Measurements from ENCODE around the gene PALM. TPM values are rescaled to one million over a fixed set of nuclear protein-coding genes. Genes with fewer than 3 reads are reported as not detected.
"Not testable (repeated sequence)": the region's sequence is repeated elsewhere in the genome, so short reads cannot be mapped to it uniquely, and the experiment has no call there.

PALM gene
- total RNA-seq, 1 donor from 2014 or later: not detected

DNA sequence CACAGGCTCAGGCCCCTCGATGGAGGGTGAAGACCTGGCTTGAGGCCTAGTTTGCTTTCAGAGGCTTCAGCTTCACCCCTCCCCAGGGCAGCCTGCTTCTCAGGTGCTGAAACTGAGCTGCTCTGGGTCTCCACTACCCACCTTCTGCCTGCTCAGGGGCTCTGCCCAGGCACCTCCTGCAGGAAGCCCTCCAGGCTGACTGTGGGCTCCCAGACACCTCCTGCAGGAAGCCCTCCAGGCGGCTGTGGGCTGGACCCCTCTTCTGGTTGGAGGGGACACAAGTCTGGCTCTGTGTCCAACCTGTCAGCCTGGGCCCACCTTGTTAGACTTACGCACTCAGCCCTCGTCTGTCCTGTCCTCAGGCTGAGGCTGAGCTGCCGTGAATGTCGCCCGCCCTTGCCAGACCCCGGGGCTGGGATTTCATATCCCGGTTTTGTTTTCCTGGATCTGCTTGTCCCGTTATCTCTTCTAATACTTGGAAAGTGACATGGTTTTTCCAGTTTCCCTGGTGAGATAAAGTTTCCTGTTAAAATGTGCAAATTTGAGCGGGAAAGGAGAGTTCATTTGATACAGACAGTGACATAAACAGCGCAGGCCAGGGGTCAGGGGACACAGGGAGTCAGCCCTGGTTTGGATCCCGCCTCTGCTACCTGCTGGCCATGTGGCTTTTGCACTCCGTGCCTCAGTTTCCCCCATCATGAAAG lies 21.4 kb downstream of the PALM start:
- intact Hi-C loops (cut with micrococcal nuclease): no loop called here

GRCh38 chr19:731000-731399 lies 22.3 kb downstream of the PALM start:
- intact Hi-C loops (cut with micrococcal nuclease): no loop called here

DNA sequence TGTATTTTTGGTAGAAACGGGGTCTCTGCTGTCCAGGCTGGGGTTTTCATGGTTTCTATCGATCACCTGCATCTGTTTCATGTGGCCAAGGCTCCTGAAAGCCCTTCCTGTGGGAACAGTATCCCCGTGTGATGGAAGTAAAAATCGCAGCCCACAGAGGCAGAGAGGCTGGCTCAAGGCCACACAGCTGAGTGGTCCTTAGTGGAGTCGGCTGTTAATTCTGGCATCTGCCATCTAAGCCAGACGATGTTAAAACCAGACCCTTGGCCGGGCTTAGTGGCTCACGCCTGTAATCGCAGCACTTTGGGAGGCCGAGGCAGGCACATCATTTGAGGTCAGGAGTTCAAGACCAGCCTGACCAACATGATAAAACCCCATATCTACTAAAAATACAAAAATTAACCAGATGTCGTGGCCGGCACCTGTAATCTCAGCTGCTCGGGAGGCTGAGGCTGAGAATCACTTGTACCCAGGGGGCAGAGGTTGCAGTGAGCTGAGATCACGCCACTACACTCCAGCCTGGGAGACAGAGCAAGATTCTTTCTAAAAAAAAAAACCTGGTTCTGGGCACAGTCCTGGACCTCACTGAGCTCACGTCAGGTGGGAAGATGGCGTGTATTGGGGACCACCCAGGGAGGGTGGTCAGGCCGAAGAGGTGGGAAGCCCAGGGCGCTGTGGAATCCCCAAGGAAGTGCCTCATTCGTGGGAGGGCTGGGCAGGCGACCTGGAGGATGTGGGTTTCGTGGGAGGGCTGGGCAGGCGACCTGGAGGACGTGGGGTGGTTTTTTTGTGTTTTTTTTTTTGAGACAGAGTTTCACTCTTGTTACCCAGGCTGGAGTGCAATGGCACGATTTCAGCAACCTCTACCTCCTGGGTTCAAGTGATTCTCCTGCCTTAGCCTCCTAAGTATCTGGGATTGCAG lies 23.7 kb downstream of the PALM start:
- intact Hi-C loops (cut with micrococcal nuclease): no loop called here

- intact Hi-C loops (cut with micrococcal nuclease): loop anchor here (1.0 kb wide), 4 partner anchors 31 to 150 kb away; no protein-coding TSS in a partner anchor
These were observed 26.0 kb downstream of the PALM start for GRCh38 chr19:734716-735115.

DNA sequence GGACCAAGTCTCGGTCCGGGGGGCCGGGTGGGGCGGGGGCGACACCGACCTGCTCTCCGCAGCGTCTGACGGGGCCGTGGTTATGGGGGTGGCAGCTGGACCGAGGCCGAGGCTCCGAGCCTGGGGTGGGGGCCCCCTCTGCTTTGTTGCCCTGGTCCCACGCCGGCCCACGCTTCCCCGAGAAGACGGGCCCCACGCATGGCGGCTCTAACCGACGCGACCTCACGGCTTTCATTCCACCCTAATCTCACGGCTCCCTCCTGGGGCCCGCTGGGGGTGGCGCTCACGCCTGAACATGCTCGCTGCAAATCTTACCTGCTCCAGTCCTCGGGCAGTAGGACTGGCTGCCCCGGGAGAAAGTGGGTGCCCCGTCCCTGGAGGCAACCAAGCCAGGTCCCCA lies 27.4 kb downstream of the PALM start:
- intact Hi-C loops (cut with micrococcal nuclease): no loop called here

DNA sequence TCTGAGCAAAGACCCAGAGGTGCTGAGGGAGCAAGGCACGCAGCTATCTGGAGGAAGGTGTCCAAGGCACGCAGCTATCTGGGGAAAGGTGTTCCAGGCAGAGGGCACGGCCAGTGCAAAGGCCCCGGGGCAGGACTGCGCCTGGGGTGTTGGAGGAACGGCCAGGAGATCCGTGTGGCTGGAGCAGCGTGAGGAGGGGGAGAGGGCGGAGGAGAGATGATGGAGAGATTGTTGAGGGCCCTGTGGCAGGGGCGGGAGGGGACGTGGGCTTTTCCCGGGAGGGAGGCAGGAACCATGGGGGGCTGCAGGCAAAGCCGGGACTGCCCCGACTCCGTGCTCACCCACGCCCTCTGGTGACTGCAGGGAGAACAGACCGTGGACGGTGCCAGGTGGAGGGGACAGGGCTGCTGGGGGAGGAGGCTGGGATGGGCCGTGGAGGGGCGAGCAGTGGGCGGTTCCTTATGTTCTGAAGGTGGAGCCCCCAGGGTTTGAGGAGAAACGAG lies 28.9 kb downstream of the PALM start:
- intact Hi-C loops (cut with micrococcal nuclease): no loop called here

DNA sequence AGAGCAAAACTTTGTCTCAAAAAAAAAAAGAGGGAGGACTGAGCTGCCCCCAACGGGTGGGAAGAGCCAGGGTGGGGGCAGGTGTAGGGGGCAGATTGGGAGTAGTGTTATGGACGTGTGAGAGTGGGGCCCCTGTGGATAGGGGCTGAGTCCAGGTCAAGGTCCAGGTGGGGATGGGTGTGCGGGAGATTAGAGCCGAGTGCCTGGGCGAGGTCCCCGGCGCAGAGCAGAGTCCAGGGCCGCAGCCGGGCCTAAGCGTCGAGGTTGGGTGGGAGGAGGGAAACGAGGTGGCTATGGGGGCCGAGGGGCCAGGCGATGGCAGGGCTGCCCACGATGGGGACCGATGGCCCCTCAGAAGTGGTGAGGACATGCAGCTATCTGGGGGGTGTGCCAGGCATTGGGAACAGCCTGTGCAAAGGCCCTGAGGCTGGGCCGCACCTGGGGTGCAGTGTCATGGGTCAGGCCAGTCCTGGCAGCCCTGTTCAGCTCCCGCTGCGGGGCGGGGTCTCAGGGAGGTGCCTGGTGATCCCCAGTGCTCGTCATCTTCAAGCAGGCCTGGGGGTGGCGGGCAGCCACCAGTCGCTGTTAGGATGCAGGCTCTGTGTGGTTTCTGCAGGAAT lies 29.9 kb downstream of the PALM start:
- intact Hi-C loops (cut with micrococcal nuclease): no loop called here

DNA sequence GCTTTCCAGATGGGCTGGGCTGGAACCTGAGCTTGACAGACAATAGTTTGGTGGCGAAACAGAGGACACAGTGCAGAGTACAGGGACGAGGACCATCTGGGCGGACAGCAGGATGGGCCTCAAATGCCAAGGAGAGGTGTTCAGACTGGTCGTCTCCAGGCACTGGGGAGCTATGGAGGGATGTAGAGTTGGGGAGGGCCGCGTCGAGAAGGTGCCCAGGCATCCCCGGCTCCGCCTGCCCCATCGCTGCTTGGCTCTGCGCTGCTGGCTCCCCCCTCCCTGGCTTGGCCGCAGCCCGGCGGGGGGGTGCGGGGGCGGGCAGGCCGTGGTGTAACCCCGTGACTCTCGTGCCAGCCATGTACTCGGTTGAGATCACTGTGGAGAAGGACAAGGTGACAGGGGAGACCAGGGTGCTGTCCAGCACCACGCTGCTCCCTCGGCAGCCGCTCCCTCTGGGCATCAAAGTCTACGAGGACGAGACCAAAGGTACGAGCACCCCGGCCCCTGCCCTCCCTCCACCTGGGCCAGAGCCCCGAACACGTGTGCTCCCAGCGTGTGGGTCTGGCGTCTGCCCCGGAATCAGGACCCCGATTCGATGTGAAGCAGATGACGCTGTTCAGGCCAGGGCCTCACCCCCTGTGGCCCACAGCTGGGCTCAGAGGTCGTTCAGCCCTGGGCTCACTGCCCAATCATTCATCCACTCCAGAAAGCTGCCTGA lies 31.4 kb downstream of the PALM start:
- intact Hi-C loops (cut with micrococcal nuclease): no loop called here

- intact Hi-C loops (cut with micrococcal nuclease): not testable (repeated sequence)
These were observed 32.2 kb downstream of the PALM start for GRCh38 chr19:740816-741505.

DNA sequence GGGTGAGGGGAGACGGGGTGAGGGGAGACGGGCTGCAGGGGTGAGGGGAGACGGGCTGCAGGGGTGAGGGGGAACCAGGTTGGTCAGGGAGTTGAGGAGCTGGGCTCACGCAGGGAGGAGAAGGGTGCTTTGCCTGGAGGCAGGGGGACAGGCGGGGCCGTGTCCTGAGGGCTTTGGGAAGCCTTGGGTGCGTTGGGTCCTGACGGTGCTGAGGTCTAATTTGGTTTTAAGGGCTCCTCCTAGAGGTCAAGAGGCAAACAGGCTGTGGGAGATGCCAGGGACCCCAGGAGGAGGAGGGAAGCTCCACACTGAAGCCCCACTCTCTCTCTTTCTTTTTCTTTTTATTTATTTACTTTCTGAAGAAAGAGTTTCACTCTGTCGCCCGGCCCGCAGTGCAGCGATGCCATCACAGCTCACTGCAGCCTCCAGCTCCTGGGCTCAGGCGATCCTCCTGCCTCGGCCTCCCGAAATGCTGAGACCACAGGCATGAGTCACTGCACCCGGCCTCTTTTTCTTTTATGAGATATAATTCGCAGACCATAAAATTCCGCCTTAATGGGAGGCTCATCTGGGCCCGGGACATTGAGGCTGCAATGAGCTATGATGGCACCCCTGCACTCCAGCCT lies 32.9 kb downstream of the PALM start:
- intact Hi-C loops (cut with micrococcal nuclease): no loop called here

DNA sequence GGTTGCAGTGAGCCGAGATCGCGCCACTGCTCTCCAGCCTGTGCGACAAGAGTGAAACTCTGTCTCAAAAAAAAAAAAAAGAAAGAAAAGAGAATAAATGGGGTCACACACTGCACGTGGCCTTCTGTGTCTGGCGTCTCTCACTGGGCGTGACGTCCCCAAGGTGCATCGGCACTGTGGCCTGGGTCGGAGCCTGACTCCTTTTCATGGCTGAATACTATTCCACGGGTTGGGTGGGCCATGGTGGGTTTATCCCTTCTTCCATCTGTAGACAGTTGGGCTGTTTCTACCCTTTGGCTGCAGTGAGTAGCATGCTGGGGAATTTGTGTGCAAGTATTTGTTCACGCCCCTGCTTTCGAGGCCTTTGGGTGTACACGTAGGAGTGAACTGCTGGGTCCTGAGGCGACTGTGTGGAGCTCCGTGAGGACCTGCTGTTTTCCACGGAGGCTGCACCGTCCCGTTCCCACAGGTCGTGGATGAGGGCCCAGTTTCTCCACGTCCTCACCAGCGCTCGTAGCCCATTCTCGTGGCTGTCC lies 33.9 kb downstream of the PALM start:
- intact Hi-C loops (cut with micrococcal nuclease): no loop called here

- intact Hi-C loops (cut with micrococcal nuclease): no loop called here
These were observed 34.5 kb downstream of the PALM start for GRCh38 chr19:743168-743687.

DNA sequence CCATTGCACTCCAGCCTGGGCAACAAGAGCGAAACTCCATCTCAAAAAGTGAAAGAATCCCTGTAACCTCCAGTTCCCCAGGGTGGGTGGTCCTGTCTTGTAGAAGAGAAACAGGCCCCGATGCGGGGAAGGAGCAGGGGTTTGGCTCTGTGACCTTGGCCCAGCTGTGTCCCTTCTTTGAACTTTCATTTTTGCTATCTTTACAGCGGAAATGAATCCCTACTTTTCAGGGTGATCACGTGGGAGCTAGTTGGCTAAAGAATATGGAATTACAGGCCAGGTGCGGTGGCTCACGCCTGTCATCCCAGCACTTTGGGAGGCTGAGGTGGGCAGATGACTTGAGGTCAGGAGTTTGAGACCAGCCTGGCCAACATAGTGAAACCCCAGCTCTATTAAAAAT lies 36.4 kb downstream of the PALM start:
- intact Hi-C loops (cut with micrococcal nuclease): not testable (repeated sequence)

DNA sequence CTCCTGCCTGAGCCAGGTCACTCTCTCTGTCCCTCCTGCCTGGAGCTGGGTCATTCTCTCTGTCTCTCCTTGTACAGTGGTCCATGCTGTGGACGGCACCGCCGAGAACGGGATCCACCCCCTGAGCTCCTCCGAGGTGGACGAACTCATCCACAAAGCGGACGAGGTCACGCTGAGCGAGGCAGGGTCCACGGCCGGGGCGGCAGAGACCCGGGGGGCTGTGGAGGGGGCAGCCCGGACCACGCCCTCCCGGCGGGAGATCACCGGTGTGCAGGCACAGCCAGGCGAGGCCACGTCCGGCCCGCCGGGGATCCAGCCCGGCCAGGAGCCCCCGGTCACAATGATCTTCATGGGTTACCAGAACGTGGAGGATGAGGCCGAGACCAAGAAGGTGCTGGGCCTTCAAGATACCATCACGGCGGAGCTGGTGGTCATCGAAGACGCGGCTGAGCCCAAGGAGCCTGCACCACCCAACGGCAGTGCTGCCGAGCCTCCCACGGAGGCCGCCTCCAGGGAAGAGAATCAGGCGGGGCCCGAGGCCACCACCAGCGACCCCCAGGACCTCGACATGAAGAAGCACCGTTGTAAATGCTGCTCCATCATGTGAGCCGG lies 37.6 kb downstream of the PALM start:
- intact Hi-C loops (cut with micrococcal nuclease): no loop called here

GRCh38 chr19:746956-747355 lies 38.2 kb downstream of the PALM start:
- intact Hi-C loops (cut with micrococcal nuclease): no loop called here

GRCh38 chr19:747432-748273 lies 38.9 kb downstream of the PALM start:
- intact Hi-C loops (cut with micrococcal nuclease): no loop called here

DNA sequence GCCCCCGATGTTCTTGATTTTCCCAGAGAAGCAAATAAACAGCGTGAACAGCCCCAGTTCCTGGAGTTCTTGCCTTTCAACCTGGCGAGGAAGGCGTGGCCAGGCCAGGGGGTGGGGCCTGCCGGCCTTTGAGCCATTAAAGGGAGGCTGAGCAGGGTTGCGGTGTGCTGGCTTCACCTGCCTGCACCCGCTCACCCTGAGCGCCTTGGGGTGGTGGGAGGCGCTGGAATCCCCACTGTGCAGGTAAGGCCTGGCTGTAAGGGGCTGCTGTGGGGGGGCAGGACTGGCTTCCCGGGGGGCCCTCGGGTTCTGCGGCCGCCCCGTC lies 39.5 kb downstream of the PALM start:
- intact Hi-C loops (cut with micrococcal nuclease): no loop called here

GRCh38 chr19:749811-750210 lies 41.1 kb downstream of the PALM start:
- intact Hi-C loops (cut with micrococcal nuclease): no loop called here
